Ishikawa (cell line): ENCODE measurements around the gene F2RL3.

Experiments
- CEBPB ChIP-seq: IDR thresholded peaks from 2 replicates; pipeline ENCODE4 v1.6.1; 2012
- CREB1 ChIP-seq: IDR thresholded peaks from 2 replicates; pipeline ENCODE4 v1.6.1; 2012; ENCODE audit warnings: low read depth
- EGR1 ChIP-seq: IDR thresholded peaks from 2 replicates; pipeline ENCODE4 v1.6.1; 2012
- EP300 ChIP-seq: IDR thresholded peaks from 2 replicates; pipeline ENCODE4 v1.6.1; 2012; ENCODE audit warnings: borderline replicate concordance
- FOXM1 ChIP-seq: IDR thresholded peaks from 2 replicates; pipeline ENCODE4 v1.6.1; 2012; ENCODE audit warnings: low read depth, borderline replicate concordance
- MAX ChIP-seq: IDR thresholded peaks from 2 replicates; pipeline ENCODE4 v1.6.1; 2012
- NFIC ChIP-seq: IDR thresholded peaks from 2 replicates; pipeline ENCODE4 v1.6.1; 2012
- RAD21 ChIP-seq: IDR thresholded peaks from 2 replicates; pipeline ENCODE4 v1.6.1; 2012; ENCODE audit warnings: low read depth
- REST ChIP-seq: IDR thresholded peaks from 2 replicates; pipeline ENCODE4 v1.6.1; 2012; ENCODE audit warnings: low read depth, mild to moderate bottlenecking
- TAF1 ChIP-seq: IDR thresholded peaks from 2 replicates; pipeline ENCODE4 v1.6.1; 2012; ENCODE audit warnings: low read depth, mild to moderate bottlenecking
- TCF12 ChIP-seq: IDR thresholded peaks from 2 replicates; pipeline ENCODE4 v1.6.1; 2012; ENCODE audit warnings: low read depth
- TEAD4 ChIP-seq: IDR thresholded peaks from 2 replicates; pipeline ENCODE4 v1.6.1; 2012
- USF1 ChIP-seq: IDR thresholded peaks from 2 replicates; pipeline ENCODE4 v1.6.1; 2012
- ZBTB7A ChIP-seq: IDR thresholded peaks from 2 replicates; pipeline ENCODE4 v1.6.1; 2012; ENCODE audit warnings: low read depth

Gene F2RL3

GRCh38 chr19:16890461-16891184 is 1.8 kb downstream of the F2RL3 start:
- TF ChIP-seq TAF1: no peak
- TF ChIP-seq FOXM1: no peak
- no peak for TF ChIP-seq RAD21
- no peak for TF ChIP-seq NFIC
- no peak for TF ChIP-seq TCF12
- TF ChIP-seq EP300: no peak
- no peak for TF ChIP-seq CREB1
- no peak for TF ChIP-seq CEBPB
- TF ChIP-seq USF1: no peak
- no peak for TF ChIP-seq REST

- no peak for TF ChIP-seq USF1
These were observed 3.0 kb downstream of the F2RL3 start for GRCh38 chr19:16891696-16892382.

GRCh38 chr19:16892436-16892835 is 3.6 kb downstream of the F2RL3 start:
- TF ChIP-seq USF1 (no peak), TAF1 (no peak), MAX (no peak), REST (no peak), ZBTB7A (no peak), TCF12 (no peak), FOXM1 (no peak), CEBPB (no peak), TEAD4 (no peak), CREB1 (no peak), RAD21 (no peak), EP300 (no peak), EGR1 (no peak)

GRCh38 chr19:16892868-16893685 is 4.3 kb downstream of the F2RL3 start:
- TF ChIP-seq NFIC: no peak
- TF ChIP-seq EGR1: no peak
- no peak for TF ChIP-seq RAD21
- no peak for TF ChIP-seq TAF1
- no peak for TF ChIP-seq REST
